HEK293 (cell line): Measurements from ENCODE around the gene SLC45A2.

Source experiments
- CTCF ChIA-PET: fragments of 350-600 bp; formaldehyde crosslinking; extraction: SDS; loops from one replicate; lab custom pipeline; 2021; ENCODE audit warnings: antibody characterized with exemption; lab: Yijun Ruan, JAX
- POLR2A ChIA-PET: fragments of 300-600 bp; formaldehyde crosslinking; extraction: SDS; loops from one replicate; lab custom pipeline; 2020; ENCODE audit warnings: antibody characterized with exemption, inconsistent platforms; lab: Yijun Ruan, JAX
- H3K27ac ChIP-seq: fragments of 200-500 bp; sonication (Bioruptor generic); 2 replicates; pipeline ENCODE4 v1.5.1; 2014; ENCODE audit warnings: low read depth, low read length, control low read depth, inconsistent platforms; ENCODE audit errors: extremely low read depth
- H3K36me3 ChIP-seq, 2 experiments: fragments of 200-500 bp in 1 of 2; sonication (Bioruptor generic) in 1 of 2; 1 replicate in 1 of 2; 2 replicates in 1 of 2; pipeline ENCODE4 v1.5.1; 2014 to 2017; ENCODE audit warnings: inconsistent platforms in 2 of 2, low read length in 2 of 2; ENCODE audit not compliant: control insufficient read depth in 2 of 2, insufficient read depth in 1 of 2
- H3K4me1 ChIP-seq: fragments of 200-500 bp; sonication (Bioruptor generic); 2 replicates; pipeline ENCODE4 v1.5.1; 2014; ENCODE audit warnings: mild to moderate bottlenecking, low read length, inconsistent platforms; ENCODE audit not compliant: control insufficient read depth, insufficient read depth
- H3K4me3 ChIP-seq: 2 replicates; pipeline ENCODE4 v1.5.1; 2011; ENCODE audit warnings: low read depth, mild to moderate bottlenecking, control low read depth, low read length, moderate library complexity
- H3K9me3 ChIP-seq: fragments of 200-500 bp; sonication (Bioruptor generic); 2 replicates; pipeline ENCODE4 v1.5.1; 2014; ENCODE audit warnings: low read depth, low read length, inconsistent platforms; ENCODE audit not compliant: control insufficient read depth, insufficient read depth
- AEBP2 ChIP-seq: fragments of 450-650 bp; formaldehyde crosslinking; IDR thresholded peaks from 2 replicates; pipeline ENCODE4 v1.5.1; 2016; ENCODE audit warnings: missing biosample characterization, missing genetic modification characterization, borderline replicate concordance
- MEIS1 ChIP-seq: sonication (generic); formaldehyde crosslinking; IDR thresholded peaks from 2 replicates; pipeline ENCODE4 v1.8.1; 2022; ENCODE audit warnings: missing genetic modification reagents, mild to moderate bottlenecking, borderline replicate concordance
- SP7 ChIP-seq: fragments of 450-650 bp; formaldehyde crosslinking; IDR thresholded peaks from 2 replicates; pipeline ENCODE4 v1.5.1; 2016; ENCODE audit warnings: missing biosample characterization, missing genetic modification characterization
- ZBTB17 ChIP-seq: fragments of 450-650 bp; formaldehyde crosslinking; IDR thresholded peaks from 2 replicates; pipeline ENCODE4 v1.5.1; 2016; ENCODE audit warnings: missing biosample characterization, missing genetic modification characterization
- ZBTB8A ChIP-seq: fragments of 450-650 bp; formaldehyde crosslinking; IDR thresholded peaks from 2 replicates; pipeline ENCODE4 v1.5.1; 2016; ENCODE audit warnings: missing biosample characterization, missing genetic modification characterization
- ZNF146 ChIP-seq: fragments of 450-650 bp; formaldehyde crosslinking; IDR thresholded peaks from 2 replicates; pipeline ENCODE4 v1.5.1; 2016; ENCODE audit warnings: missing biosample characterization, missing genetic modification characterization
- ZNF16 ChIP-seq: fragments of 450-650 bp; formaldehyde crosslinking; IDR thresholded peaks from 2 replicates; pipeline ENCODE4 v1.5.1; 2016; ENCODE audit warnings: low read depth, missing biosample characterization, missing genetic modification characterization
- ZNF169 ChIP-seq: fragments of 450-650 bp; formaldehyde crosslinking; IDR thresholded peaks from 2 replicates; pipeline ENCODE4 v1.5.1; 2016; ENCODE audit warnings: missing biosample characterization, missing genetic modification characterization
- ZNF184 ChIP-seq: fragments of 450-650 bp; IDR thresholded peaks from 2 replicates; pipeline ENCODE4 v1.5.1; 2018; ENCODE audit warnings: missing biosample characterization, mild to moderate bottlenecking, missing genetic modification characterization
- ZNF2 ChIP-seq: fragments of 450-650 bp; formaldehyde crosslinking; IDR thresholded peaks from 2 replicates; pipeline ENCODE4 v1.5.1; 2016; ENCODE audit warnings: missing biosample characterization, missing genetic modification characterization
- ZNF274 ChIP-seq, 2 experiments: fragments of 200-500 bp in 1 of 2; fragments of 450-650 bp in 1 of 2; sonication (Bioruptor generic) in 1 of 2; formaldehyde crosslinking in 1 of 2; IDR thresholded peaks; 2 replicates each; pipeline versions ENCODE4 v1.5.1 to v1.6.1; 2014 to 2016; ENCODE audit warnings: borderline replicate concordance in 1 of 2, inconsistent platforms in 1 of 2, low read length in 1 of 2, missing biosample characterization in 1 of 2, missing genetic modification characterization in 1 of 2
- ZNF292 ChIP-seq: fragments of 450-650 bp; formaldehyde crosslinking; IDR thresholded peaks from 2 replicates; pipeline ENCODE4 v1.5.1; 2016; ENCODE audit warnings: low read depth, missing biosample characterization, missing genetic modification characterization, borderline replicate concordance
- ZNF37A ChIP-seq: fragments of 450-650 bp; IDR thresholded peaks from 2 replicates; pipeline ENCODE4 v1.5.1; 2018; ENCODE audit warnings: missing biosample characterization, missing genetic modification characterization
- ZNF510 ChIP-seq: fragments of 450-650 bp; formaldehyde crosslinking; IDR thresholded peaks from 2 replicates; pipeline ENCODE4 v1.5.1; 2018; ENCODE audit warnings: mild to moderate bottlenecking, missing genetic modification characterization, missing biosample characterization; ENCODE audit not compliant: insufficient replicate concordance
- ZNF555 ChIP-seq: fragments of 450-650 bp; formaldehyde crosslinking; conservative IDR thresholded peaks from 2 replicates; pipeline ENCODE4 v1.5.1; 2017; ENCODE audit warnings: missing biosample characterization, mild to moderate bottlenecking, missing genetic modification characterization, inconsistent platforms
- ZNF560 ChIP-seq: fragments of 450-650 bp; formaldehyde crosslinking; IDR thresholded peaks from 2 replicates; pipeline ENCODE4 v1.5.1; 2017; ENCODE audit warnings: missing biosample characterization, missing genetic modification characterization, borderline replicate concordance
- ZNF571 ChIP-seq: fragments of 450-650 bp; formaldehyde crosslinking; IDR thresholded peaks from 2 replicates; pipeline ENCODE4 v1.5.0; 2017; ENCODE audit warnings: missing biosample characterization, missing genetic modification characterization
- ZNF626 ChIP-seq: fragments of 450-650 bp; sonication (Bioruptor Pico); formaldehyde crosslinking; IDR thresholded peaks from 2 replicates; pipeline ENCODE4 v1.5.1; 2018; ENCODE audit warnings: missing biosample characterization, missing genetic modification characterization, inconsistent platforms
- ZNF664 ChIP-seq: fragments of 450-650 bp; formaldehyde crosslinking; IDR thresholded peaks from 2 replicates; pipeline ENCODE4 v1.5.1; 2016; ENCODE audit warnings: missing biosample characterization, missing genetic modification characterization
- ZNF692 ChIP-seq: fragments of 450-650 bp; formaldehyde crosslinking; IDR thresholded peaks from 2 replicates; pipeline ENCODE4 v1.5.1; 2016; ENCODE audit warnings: missing biosample characterization, missing genetic modification characterization
- ZNF777 ChIP-seq: fragments of 450-650 bp; formaldehyde crosslinking; IDR thresholded peaks from 2 replicates; pipeline ENCODE4 v1.5.1; 2017; ENCODE audit warnings: missing biosample characterization, missing genetic modification characterization, borderline replicate concordance
- ZNF791 ChIP-seq: fragments of 450-650 bp; formaldehyde crosslinking; IDR thresholded peaks from 2 replicates; pipeline ENCODE4 v1.5.1; 2016; ENCODE audit warnings: missing biosample characterization, missing genetic modification characterization
- ZNF792 ChIP-seq: fragments of 450-650 bp; formaldehyde crosslinking; IDR thresholded peaks from 2 replicates; pipeline ENCODE4 v1.5.1; 2016; ENCODE audit warnings: missing biosample characterization, missing genetic modification characterization
- ZSCAN30 ChIP-seq: fragments of 450-650 bp; IDR thresholded peaks from 2 replicates; pipeline ENCODE4 v1.5.1; 2018; ENCODE audit warnings: missing biosample characterization, mild to moderate bottlenecking, missing genetic modification characterization, moderate library complexity

SLC45A2 gene

GRCh38 chr5:34016750-34017149 is 32.3 kb upstream of the SLC45A2 start:
- TF ChIP-seq ZNF571 (tag by site-specific recombination) (no peak), ZNF777 (tag by site-specific recombination) (no peak), ZNF664 (tag by site-specific recombination) (no peak), ZNF791 (tag by site-specific recombination) (no peak), ZBTB17 (tag by site-specific recombination) (no peak), ZNF16 (tag by site-specific recombination) (no peak), ZNF169 (tag by site-specific recombination) (no peak), ZNF560 (tag by site-specific recombination) (no peak), ZNF292 (tag by site-specific recombination) (no peak)
- no peaks in the 10 kb centered on the region for H3K36me3 ChIP-seq
- no peaks in the 10 kb centered on the region; the same call in 1 of the 2 replicates for H3K9me3 ChIP-seq
- H3K4me1 ChIP-seq: no peaks in the 10 kb centered on the region; the same call in 1 of the 2 replicates
- no peak overlapping the region for H3K27ac ChIP-seq
- no peak overlapping the region for H3K4me3 ChIP-seq
- CTCF ChIA-PET: interaction anchor here (0.8 kb wide), 1 partner anchor 161 kb away, joined by 3 read pairs; no protein-coding TSS in a partner anchor
- POLR2A ChIA-PET: no interaction called here

GRCh38 chr5:34016222-34016621 is 31.7 kb upstream of the SLC45A2 start:
- Histone ChIP-seq H3K4me1 (no peaks in the 10 kb centered on the region; the same call in 1 of the 2 replicates), H3K9me3 (no peaks in the 10 kb centered on the region; the same call in 1 of the 2 replicates), H3K36me3 (no peaks in the 10 kb centered on the region), H3K4me3 (no peak overlapping the region), H3K27ac (no peak overlapping the region)
- ChIA-PET POLR2A (no interaction called here), CTCF (interaction anchor here (0.8 to 1.4 kb wide), 2 partner anchors 18 to 161 kb away, joined by 3 to 5 read pairs; no protein-coding TSS in a partner anchor)
- TF ChIP-seq ZNF274 (IDR thresholded peaks at IDR 0.05; ENCODE audit: low read length) (no peak), ZNF274 (tag by site-specific recombination; IDR thresholded peaks at IDR 0.05; ENCODE audit: borderline replicate concordance) (no peak), ZSCAN30 (tag by site-specific recombination) (no peak), ZNF292 (tag by site-specific recombination) (no peak), ZBTB8A (tag by site-specific recombination) (no peak), ZNF184 (tag by site-specific recombination) (no peak), ZNF626 (no peak), ZNF2 (no peak), SP7 (tag by site-specific recombination) (no peak), MEIS1 (no peak), AEBP2 (no peak), ZNF555 (tag by site-specific recombination) (no peak), ZNF792 (tag by site-specific recombination) (no peak), ZNF37A (tag by site-specific recombination) (no peak), ZNF510 (tag by site-specific recombination) (no peak), ZNF146 (tag by site-specific recombination) (no peak), ZNF692 (tag by site-specific recombination) (no peak)
